ENCODE measurements around the gene NDUFC1. TPM values are rescaled to one million over a fixed set of nuclear protein-coding genes. Genes with fewer than 3 reads are reported as not detected.

The NDUFC1 gene
- total RNA-seq: 10 to 100 TPM; 56.2 to 60.6 TPM

GRCh38 chr4:139301821-139302611, at the start of gene NDUFC1:
Gene NDUFC1, minus strand, starts transcription at chr4:139302477. Its CDS starts 6,679 bp downstream, at chr4:139295798.
- Mint-ChIP-seq H3K36me3 (ENCODE audit: low read depth) (peaks cover 48% of the 10 kb centered on the region), H3K27me3 (no peaks in the 10 kb centered on the region), H3K9me3 (no peaks in the 10 kb centered on the region), H3K4me1 (ENCODE audit: low read depth) (peaks cover 50% of the 10 kb centered on the region), H3K4me3 (peak within 1 kb of the TSS; percentile 84), H3K27ac (peak within 1 kb of the TSS; percentile 95)
- DNase-seq (peak; percentile 76), ATAC-seq (peak; percentile 34)
- TF ChIP-seq CTCF (IDR thresholded peaks at IDR 0.05): peak; percentile 33
- ChIA-PET CTCF (interaction anchor here (1.0 to 1.9 kb wide), 6 partner anchors 9 to 201 kb away, joined by 3 to 8 read pairs (median 4); no protein-coding TSS in a partner anchor), POLR2A (interaction anchor here (0.8 to 1.7 kb wide), 13 partner anchors 10 to 286 kb away, joined by 3 to 9 read pairs (median 4); partner anchors contain the start of genes ELF2 and NOCT)
- intact Hi-C loops (cut with micrococcal nuclease): loop anchor here (2.0 to 5.0 kb wide), 2 partner anchors 125 to 219 kb away; partner anchors contain the start of gene ELF2

- TF ChIP-seq CTCF (IDR thresholded peaks at IDR 0.05): no peak
- CTCF ChIA-PET: no interaction called here
- Mint-ChIP-seq H3K27me3 (no peaks in the 10 kb centered on the region), H3K36me3 (ENCODE audit: low read depth) (peaks cover 33% of the 10 kb centered on the region), H3K27ac (no peak overlapping the region), H3K4me3 (no peak overlapping the region), H3K4me1 (ENCODE audit: low read depth) (peaks cover 14% of the 10 kb centered on the region), H3K9me3 (no peaks in the 10 kb centered on the region)
- ATAC-seq: no peak
- intact Hi-C loops (cut with micrococcal nuclease): no loop called here
- POLR2A ChIA-PET: no interaction called here
- DNase-seq: no peak
Measured at GRCh38 chr4:139337612-139338011, 35.3 kb upstream of the NDUFC1 start.

GRCh38 chr4:139333046-139333445, 30.8 kb upstream of the NDUFC1 start:
- TF ChIP-seq CTCF (IDR thresholded peaks at IDR 0.05): no peak
- H3K4me3 Mint-ChIP-seq: no peak overlapping the region
- H3K27ac Mint-ChIP-seq: peak overlapping the region; percentile 30
- peaks cover 1% of the 10 kb centered on the region for H3K9me3 Mint-ChIP-seq
- H3K27me3 Mint-ChIP-seq: no peaks in the 10 kb centered on the region
- H3K4me1 Mint-ChIP-seq (ENCODE audit: low read depth): peaks cover 41% of the 10 kb centered on the region
- DNase-seq (no peak), ATAC-seq (no peak)
- POLR2A ChIA-PET: no interaction called here
- CTCF ChIA-PET: interaction anchor here (1.7 kb wide), 1 partner anchor 303 kb away, joined by 4 read pairs; no protein-coding TSS in a partner anchor
- intact Hi-C loops (cut with micrococcal nuclease): no loop called here
- H3K36me3 Mint-ChIP-seq (ENCODE audit: low read depth): peaks cover 42% of the 10 kb centered on the region

GRCh38 chr4:139331185-139331584, 28.9 kb upstream of the NDUFC1 start:
- TF ChIP-seq CTCF (IDR thresholded peaks at IDR 0.05): no peak
- peaks cover 41% of the 10 kb centered on the region for H3K36me3 Mint-ChIP-seq (ENCODE audit: low read depth)
- no peak overlapping the region for H3K4me3 Mint-ChIP-seq
- CTCF ChIA-PET: interaction anchor here (0.8 to 2.5 kb wide), 4 partner anchors 11 to 301 kb away, joined by 3 to 7 read pairs (median 4); partner anchors contain the start of gene NAA15
- peaks cover 42% of the 10 kb centered on the region for H3K4me1 Mint-ChIP-seq (ENCODE audit: low read depth)
- no peaks in the 10 kb centered on the region for H3K27me3 Mint-ChIP-seq
- H3K27ac Mint-ChIP-seq: peak overlapping the region; percentile 66
- POLR2A ChIA-PET: interaction anchor here (1.3 to 2.6 kb wide), 2 partner anchors 23 to 29 kb away, joined by 4 to 9 read pairs; partner anchors contain the start of genes NAA15 and NDUFC1
- peaks cover 1% of the 10 kb centered on the region for H3K9me3 Mint-ChIP-seq
- DNase-seq (no peak), ATAC-seq (peak; percentile 42)
- intact Hi-C loops (cut with micrococcal nuclease): no loop called here

- POLR2A ChIA-PET: interaction anchor here (0.7 to 2.6 kb wide), 3 partner anchors 21 to 302 kb away, joined by 3 to 9 read pairs (median 3); partner anchors contain the start of genes NAA15 and NDUFC1
- DNase-seq (no peak), ATAC-seq (no peak)
- peak overlapping the region; percentile 58 for H3K27ac Mint-ChIP-seq
- peaks cover 45% of the 10 kb centered on the region for H3K4me1 Mint-ChIP-seq (ENCODE audit: low read depth)
- H3K36me3 Mint-ChIP-seq (ENCODE audit: low read depth): peaks cover 42% of the 10 kb centered on the region
- H3K9me3 Mint-ChIP-seq: peaks cover 1% of the 10 kb centered on the region
- intact Hi-C loops (cut with micrococcal nuclease): no loop called here
- no peaks in the 10 kb centered on the region for H3K27me3 Mint-ChIP-seq
- no peak for TF ChIP-seq CTCF (IDR thresholded peaks at IDR 0.05)
- H3K4me3 Mint-ChIP-seq: no peak overlapping the region
- CTCF ChIA-PET: interaction anchor here (0.6 to 2.5 kb wide), 6 partner anchors 11 to 300 kb away, joined by 3 to 7 read pairs (median 3); partner anchors contain the start of gene NAA15
Measured at GRCh38 chr4:139330283-139330682, 28.0 kb upstream of the NDUFC1 start.

Data from activated CD8-positive, alpha-beta T cell treated with anti-CD3 and anti-CD28 coated beads for 36 hours (primary cell).